ACC112 (cell line): Measurements from ENCODE around the gene WDR54.
"Not testable (repeated sequence)": the region's sequence is repeated elsewhere in the genome, so short reads cannot be mapped to it uniquely, and the experiment has no call there.

Experiments used
- H2AFZ ChIP-seq: fragments of 200-600 bp; sonication (generic); one replicate; pipeline ENCODE4 v1.6.0; 2017; ENCODE audit warnings: antibody characterized with exemption, low read length; ENCODE audit not compliant: unreplicated experiment
- H3K27ac ChIP-seq: fragments of 200-600 bp; sonication (generic); 2 replicates; pipeline ENCODE4 v1.5.1; 2014; ENCODE audit warnings: low read depth, mild to moderate bottlenecking, antibody characterized with exemption, low read length, moderate library complexity
- H3K27me3 ChIP-seq: fragments of 200-600 bp; sonication (generic); 2 replicates; pipeline ENCODE4 v1.6.1; 2014; ENCODE audit warnings: mild to moderate bottlenecking, antibody characterized with exemption, low read length, moderate library complexity, mixed read lengths; ENCODE audit not compliant: insufficient read depth
- H3K36me3 ChIP-seq: fragments of 200-600 bp; sonication (generic); 2 replicates; pipeline ENCODE4 v1.6.1; 2016; ENCODE audit warnings: mild to moderate bottlenecking, antibody characterized with exemption, low read length, moderate library complexity, mixed read lengths; ENCODE audit not compliant: insufficient read depth
- H3K4me1 ChIP-seq: fragments of 200-600 bp; sonication (generic); one replicate; pipeline ENCODE4 v1.6.1; 2016; ENCODE audit warnings: low read length, mixed read lengths; ENCODE audit not compliant: insufficient read depth, unreplicated experiment, control insufficient read depth
- H3K4me3 ChIP-seq: fragments of 200-600 bp; sonication (generic); 2 replicates; pipeline ENCODE4 v1.5.1; 2014; ENCODE audit warnings: mild to moderate bottlenecking, low read depth, low read length
- H3K79me2 ChIP-seq: fragments of 200-600 bp; sonication (generic); one replicate; pipeline ENCODE4 v1.6.0; 2016; ENCODE audit warnings: low read length; ENCODE audit not compliant: control insufficient read depth, unreplicated experiment, insufficient read depth

Gene WDR54

GRCh38 chr2:74419345-74419744, 2.2 kb upstream of the WDR54 start:
- Histone ChIP-seq H3K79me2 (no peaks in the 10 kb centered on the region), H3K4me3 (no peak overlapping the region), H3K36me3 (no peaks in the 10 kb centered on the region), H2AFZ (no peak overlapping the region), H3K27me3 (peaks cover 3% of the 10 kb centered on the region; the same call in 1 of the 2 replicates), H3K27ac (no peak overlapping the region), H3K4me1 (peaks cover 3% of the 10 kb centered on the region)

GRCh38 chr2:74420006-74420405, 1.5 kb upstream of the WDR54 start:
- peaks cover 1% of the 10 kb centered on the region; the same call in 1 of the 2 replicates for H3K36me3 ChIP-seq
- no peak overlapping the region for H3K4me3 ChIP-seq
- H2AFZ ChIP-seq = no peak overlapping the region
- no peaks in the 10 kb centered on the region for H3K27me3 ChIP-seq
- no peak overlapping the region for H3K27ac ChIP-seq
- H3K4me1 ChIP-seq = peaks cover 3% of the 10 kb centered on the region
- H3K79me2 ChIP-seq = no peaks in the 10 kb centered on the region

GRCh38 chr2:74420443-74421103, 957 bp upstream of the WDR54 start:
- not testable (repeated sequence) for H3K79me2 ChIP-seq, H3K36me3 ChIP-seq, H3K27me3 ChIP-seq, H3K4me1 ChIP-seq
- Histone ChIP-seq H3K27ac (peak overlapping the region; percentile 82), H3K4me3 (peak overlapping the region; percentile 92), H2AFZ (peak overlapping the region; percentile 70)

- Histone ChIP-seq H3K79me2 (no peaks in the 10 kb centered on the region), H3K36me3 (peaks cover 4% of the 10 kb centered on the region; the same call in 1 of the 2 replicates), H3K27me3 (no peaks in the 10 kb centered on the region), H3K4me1 (peaks cover 3% of the 10 kb centered on the region), H3K27ac (no peak overlapping the region), H2AFZ (no peak overlapping the region), H3K4me3 (no peak overlapping the region)
Measured at GRCh38 chr2:74423231-74424095, 1.9 kb downstream of the WDR54 start.

- H3K27ac ChIP-seq = no peak overlapping the region
- no peak overlapping the region for H3K4me3 ChIP-seq
- H2AFZ ChIP-seq = no peak overlapping the region
- H3K36me3 ChIP-seq = peaks cover 4% of the 10 kb centered on the region; the same call in 1 of the 2 replicates
- H3K27me3 ChIP-seq = no peaks in the 10 kb centered on the region
- peaks cover 1% of the 10 kb centered on the region for H3K4me1 ChIP-seq
- H3K79me2 ChIP-seq = no peaks in the 10 kb centered on the region
Measured at GRCh38 chr2:74424139-74424992, 2.8 kb downstream of the WDR54 start.

GRCh38 chr2:74424995-74425406, 3.5 kb downstream of the WDR54 start:
- Histone ChIP-seq H3K36me3 (peaks cover 4% of the 10 kb centered on the region; the same call in 1 of the 2 replicates), H3K79me2 (no peaks in the 10 kb centered on the region), H3K27me3 (no peaks in the 10 kb centered on the region), H3K4me3 (no peak overlapping the region), H3K4me1 (no peaks in the 10 kb centered on the region), H2AFZ (no peak overlapping the region), H3K27ac (no peak overlapping the region)

GRCh38 chr2:74425523-74425922, 4.0 kb downstream of the WDR54 start:
- peaks cover 4% of the 10 kb centered on the region; the same call in 1 of the 2 replicates for H3K36me3 ChIP-seq
- no peak overlapping the region for H3K4me3 ChIP-seq
- no peaks in the 10 kb centered on the region for H3K27me3 ChIP-seq
- H2AFZ ChIP-seq = no peak overlapping the region
- H3K27ac ChIP-seq = no peak overlapping the region
- no peaks in the 10 kb centered on the region for H3K4me1 ChIP-seq
- H3K79me2 ChIP-seq = no peaks in the 10 kb centered on the region

GRCh38 chr2:74426181-74426758, 4.7 kb downstream of the WDR54 start:
- Histone ChIP-seq H3K4me3 (no peak overlapping the region), H3K4me1 (no peaks in the 10 kb centered on the region), H2AFZ (no peak overlapping the region), H3K79me2 (no peaks in the 10 kb centered on the region), H3K27me3 (no peaks in the 10 kb centered on the region), H3K36me3 (peaks cover 4% of the 10 kb centered on the region; the same call in 1 of the 2 replicates), H3K27ac (no peak overlapping the region)

GRCh38 chr2:74427551-74427950, 6.0 kb downstream of the WDR54 start:
- Histone ChIP-seq H3K27me3 (no peaks in the 10 kb centered on the region), H3K4me1 (no peaks in the 10 kb centered on the region), H3K36me3 (peaks cover 4% of the 10 kb centered on the region; the same call in 1 of the 2 replicates), H3K79me2 (no peaks in the 10 kb centered on the region), H2AFZ (no peak overlapping the region), H3K4me3 (no peak overlapping the region), H3K27ac (no peak overlapping the region)

- peaks cover 4% of the 10 kb centered on the region; the same call in 1 of the 2 replicates for H3K36me3 ChIP-seq
- H3K4me1 ChIP-seq = no peaks in the 10 kb centered on the region
- no peak overlapping the region for H3K27ac ChIP-seq
- no peaks in the 10 kb centered on the region for H3K27me3 ChIP-seq
- H3K4me3 ChIP-seq = no peak overlapping the region
- H2AFZ ChIP-seq = no peak overlapping the region
- no peaks in the 10 kb centered on the region for H3K79me2 ChIP-seq
Measured at GRCh38 chr2:74428675-74429074, 7.1 kb downstream of the WDR54 start.
